ENCODE data around the gene RBP5.

Gene RBP5

GRCh38 chr12:7076493-7076892 lies 52.2 kb downstream of the RBP5 start:
- no peak for DNase-seq (ENCODE audit: low read depth in 2 of 3, low spot score in 1 of 3)

- DNase-seq (ENCODE audit: low read depth in 2 of 3, low spot score in 1 of 3) = no peak
Observed at GRCh38 chr12:7075939-7076338, 52.8 kb downstream of the RBP5 start.

GRCh38 chr12:7075518-7075917 lies 53.2 kb downstream of the RBP5 start:
- no peak for DNase-seq (ENCODE audit: low read depth in 2 of 3, low spot score in 1 of 3)

GRCh38 chr12:7073946-7074345 lies 54.7 kb downstream of the RBP5 start:
- DNase-seq (ENCODE audit: low read depth in 2 of 3, low spot score in 1 of 3) = no peak

All from stimulated activated CD4-positive, alpha-beta T cell treated with anti-CD3 and anti-CD28 coated beads, Interleukin-12 subunit alpha, Interleukin-12 subunit beta, amount 100 ng/mL, for 48 hours (primary cell).